ENCODE results near the gene AKT3. TPM values are rescaled to one million over a fixed set of nuclear protein-coding genes. Genes with fewer than 3 reads are reported as not detected.

AKT3 gene
- total RNA-seq, 2 donors from 2014 or later = 38.1 to 41.8 TPM

DNA sequence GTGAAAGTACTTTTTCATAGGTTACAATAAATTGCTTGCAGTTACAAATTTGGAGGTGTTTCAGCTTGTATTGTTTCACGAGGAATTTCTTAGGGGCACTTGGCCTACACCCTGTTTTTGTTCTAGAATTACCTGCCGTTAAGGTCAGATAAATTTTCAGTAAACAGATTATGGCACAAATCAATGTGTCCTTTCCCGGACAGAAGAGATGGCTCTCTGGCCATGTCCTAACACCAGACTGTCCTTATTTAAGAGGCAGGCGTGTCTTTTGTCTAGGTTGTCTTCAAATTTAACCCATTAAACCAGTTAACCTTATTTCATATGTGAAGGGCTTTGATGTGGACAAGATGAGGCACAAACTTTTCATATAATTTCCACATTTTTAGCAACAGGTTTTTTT lies 350.8 kb downstream of the AKT3 start:
- no peaks in the 10 kb centered on the region for H3K36me3 Mint-ChIP-seq
- no peaks in the 10 kb centered on the region for H3K27me3 Mint-ChIP-seq
- H3K4me1 Mint-ChIP-seq (ENCODE audit: low read depth in 2 of 2) = peaks cover 6 to 19% of the 10 kb centered on the region in 2 donors
- ATAC-seq (no peak), DNase-seq (ENCODE audit: low spot score) (no peak)
- H3K27ac Mint-ChIP-seq = no peak overlapping the region
- no peaks in the 10 kb centered on the region for H3K9me3 Mint-ChIP-seq
- no peak overlapping the region for H3K4me3 Mint-ChIP-seq

DNA sequence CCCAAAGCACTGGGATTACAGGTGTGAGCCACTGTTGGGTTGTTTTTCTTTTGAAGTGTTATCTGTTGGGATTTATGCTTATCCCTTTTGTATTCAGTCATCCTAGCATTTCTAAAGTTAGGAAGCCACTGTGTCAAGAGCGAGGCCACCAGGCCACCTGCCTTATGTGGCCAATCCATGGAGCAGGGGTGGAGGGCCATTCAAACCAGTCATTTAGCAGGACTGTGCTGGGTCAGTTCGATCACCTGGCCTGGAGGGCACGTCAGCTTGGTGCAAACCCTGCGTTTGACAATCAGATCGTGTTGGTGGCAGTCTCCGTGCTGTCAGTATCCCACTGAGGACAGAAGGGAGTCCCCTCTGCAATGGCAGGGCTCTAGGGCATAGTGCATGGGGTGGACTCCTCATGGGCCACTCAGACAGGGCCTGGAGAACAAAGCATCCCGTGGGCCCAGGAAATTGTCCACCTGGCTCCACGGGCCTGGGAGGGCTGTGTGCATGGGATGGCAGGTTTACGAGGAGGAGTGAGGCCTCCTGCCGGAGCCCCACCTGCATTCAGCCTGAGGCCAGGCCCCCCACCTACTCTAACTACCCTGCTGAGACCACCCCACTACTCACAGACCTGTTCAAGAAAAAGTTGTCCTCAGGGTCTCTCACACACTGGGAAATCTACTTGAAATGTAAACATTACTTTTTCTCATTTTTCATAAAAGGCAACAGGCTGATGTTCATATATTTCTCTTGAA lies 351.9 kb downstream of the AKT3 start:
- ATAC-seq (no peak), DNase-seq (ENCODE audit: low spot score) (no peak)
- peaks cover 6 to 19% of the 10 kb centered on the region in 2 donors for H3K4me1 Mint-ChIP-seq (ENCODE audit: low read depth in 2 of 2)

DNA sequence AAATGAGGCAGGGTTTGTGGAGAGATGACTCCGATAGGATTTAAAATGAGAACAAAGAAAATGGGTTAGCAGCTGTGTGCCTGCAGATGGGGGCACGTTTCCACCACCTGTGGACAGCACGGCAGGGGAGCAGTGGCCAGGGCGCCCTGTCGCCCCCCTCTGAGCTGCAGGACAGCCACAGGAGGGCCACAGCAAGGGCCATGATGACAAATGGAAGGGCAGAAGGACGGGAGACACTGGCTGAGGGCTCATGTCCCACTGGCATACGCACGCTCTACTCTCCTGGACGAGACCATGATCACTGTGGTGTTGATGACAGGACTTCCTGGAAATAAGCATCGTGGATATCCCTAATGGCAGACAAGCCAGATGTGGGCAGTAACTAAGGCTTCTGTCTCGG lies 353.2 kb downstream of the AKT3 start:
- H3K9me3 Mint-ChIP-seq = no peaks in the 10 kb centered on the region
- H3K4me3 Mint-ChIP-seq = no peak overlapping the region
- peaks cover 6 to 19% of the 10 kb centered on the region in 2 donors for H3K4me1 Mint-ChIP-seq (ENCODE audit: low read depth in 2 of 2)
- no peak for ATAC-seq
- H3K36me3 Mint-ChIP-seq = no peaks in the 10 kb centered on the region
- no peak for DNase-seq (ENCODE audit: low spot score)
- H3K27me3 Mint-ChIP-seq = no peaks in the 10 kb centered on the region
- H3K27ac Mint-ChIP-seq = peak overlapping the region; percentile 83 to 96

More for the DNA sequence above, 351.9 kb downstream of the AKT3 start:
- no peaks in the 10 kb centered on the region for H3K9me3 Mint-ChIP-seq
- no peaks in the 10 kb centered on the region for H3K27me3 Mint-ChIP-seq
- H3K36me3 Mint-ChIP-seq = no peaks in the 10 kb centered on the region
- no peak overlapping the region for H3K4me3 Mint-ChIP-seq
- H3K27ac Mint-ChIP-seq = no peak overlapping the region

GRCh38 chr1:243496187-243496646 lies 353.8 kb downstream of the AKT3 start:
- peak overlapping the region; percentile 83 to 96 for H3K27ac Mint-ChIP-seq

GRCh38 chr1:243495442-243496186 lies 354.4 kb downstream of the AKT3 start:
- peak; percentile 50 to 59 for ATAC-seq
- H3K27ac Mint-ChIP-seq = peak overlapping the region; percentile 83 to 96
- no peaks in the 10 kb centered on the region for H3K9me3 Mint-ChIP-seq
- DNase-seq (ENCODE audit: low spot score) = no peak
- peak overlapping the region; percentile 63 for H3K4me3 Mint-ChIP-seq
- H3K4me1 Mint-ChIP-seq (ENCODE audit: low read depth in 2 of 2) = peaks cover 6 to 16% of the 10 kb centered on the region in 2 donors
- no peaks in the 10 kb centered on the region for H3K36me3 Mint-ChIP-seq
- H3K27me3 Mint-ChIP-seq = no peaks in the 10 kb centered on the region

More at GRCh38 chr1:243496187-243496646, 353.8 kb downstream of the AKT3 start:
- no peaks in the 10 kb centered on the region for H3K9me3 Mint-ChIP-seq
- no peaks in the 10 kb centered on the region for H3K36me3 Mint-ChIP-seq
- ATAC-seq (peak; percentile 19 to 37), DNase-seq (ENCODE audit: low spot score) (no peak)
- no peaks in the 10 kb centered on the region for H3K27me3 Mint-ChIP-seq
- peaks cover 6 to 19% of the 10 kb centered on the region in 2 donors for H3K4me1 Mint-ChIP-seq (ENCODE audit: low read depth in 2 of 2)
- peak overlapping the region; percentile 63 for H3K4me3 Mint-ChIP-seq

GRCh38 chr1:243494741-243495431 lies 355.2 kb downstream of the AKT3 start:
- H3K27ac Mint-ChIP-seq = no peak overlapping the region
- H3K4me3 Mint-ChIP-seq = no peak overlapping the region
- no peaks in the 10 kb centered on the region for H3K27me3 Mint-ChIP-seq
- H3K4me1 Mint-ChIP-seq (ENCODE audit: low read depth in 2 of 2) = peaks cover 6 to 16% of the 10 kb centered on the region in 2 donors
- H3K9me3 Mint-ChIP-seq = no peaks in the 10 kb centered on the region
- DNase-seq (ENCODE audit: low spot score) = no peak
- no peak for ATAC-seq
- no peaks in the 10 kb centered on the region for H3K36me3 Mint-ChIP-seq

GRCh38 chr1:243493156-243494129 lies 356.6 kb downstream of the AKT3 start:
- H3K27ac Mint-ChIP-seq = no peak overlapping the region
- no peaks in the 10 kb centered on the region for H3K36me3 Mint-ChIP-seq
- ATAC-seq (no peak), DNase-seq (ENCODE audit: low spot score) (no peak)
- H3K4me1 Mint-ChIP-seq (ENCODE audit: low read depth in 2 of 2) = peaks cover 6 to 16% of the 10 kb centered on the region in 2 donors
- H3K4me3 Mint-ChIP-seq = no peak overlapping the region
- no peaks in the 10 kb centered on the region for H3K9me3 Mint-ChIP-seq
- H3K27me3 Mint-ChIP-seq = no peaks in the 10 kb centered on the region

DNA sequence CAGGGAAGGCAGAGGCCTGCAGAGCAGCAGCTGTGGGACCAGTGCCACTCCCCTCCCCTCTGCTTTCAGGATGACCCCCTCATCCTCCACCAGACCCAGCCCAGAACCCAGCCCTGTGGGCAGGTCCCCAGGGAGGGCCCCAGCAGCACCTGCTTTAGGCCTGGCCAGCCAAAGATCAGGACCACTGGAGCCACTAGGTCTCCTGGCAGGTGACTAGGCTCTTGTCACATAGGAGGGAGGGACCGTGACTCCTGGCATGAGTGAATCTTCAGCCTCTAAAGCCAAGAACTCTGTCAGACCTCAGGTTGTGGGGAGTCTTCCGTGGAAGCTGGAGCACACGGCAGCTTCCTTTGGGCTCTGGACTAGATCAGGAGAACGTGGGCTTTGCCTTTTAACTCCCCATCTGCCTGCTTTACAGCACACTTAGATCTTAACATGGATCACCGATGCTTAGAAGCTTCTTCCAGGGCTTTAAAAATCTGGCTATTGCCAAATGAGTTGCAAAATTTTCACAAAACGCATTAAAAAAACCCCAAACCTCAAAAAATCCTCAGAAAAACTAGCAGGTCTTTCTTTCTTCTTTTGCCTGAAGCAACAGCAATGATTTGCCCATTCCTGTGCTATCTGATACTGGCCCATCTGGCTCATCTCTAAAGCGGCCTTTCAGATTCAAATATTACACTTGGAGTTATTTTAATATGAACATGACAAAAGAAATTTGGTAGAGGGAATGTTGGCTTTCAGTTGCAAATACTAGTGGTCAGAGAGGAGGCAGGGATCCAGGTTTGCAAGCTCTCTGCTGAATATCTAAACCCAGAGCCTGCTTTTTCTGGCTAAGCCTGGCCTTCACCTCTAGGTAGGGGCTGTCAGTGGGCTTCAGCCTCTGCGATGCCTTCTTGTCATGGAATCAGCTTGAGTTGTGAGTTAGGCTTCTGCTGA lies 359.0 kb downstream of the AKT3 start:
- Mint-ChIP-seq H3K27ac (no peak overlapping the region), H3K36me3 (no peaks in the 10 kb centered on the region), H3K9me3 (no peaks in the 10 kb centered on the region), H3K4me1 (ENCODE audit: low read depth in 2 of 2) (peaks cover 5 to 8% of the 10 kb centered on the region in 2 donors), H3K4me3 (no peak overlapping the region), H3K27me3 (no peaks in the 10 kb centered on the region)
- no peak for DNase-seq (ENCODE audit: low spot score)
- no peak for ATAC-seq

DNA sequence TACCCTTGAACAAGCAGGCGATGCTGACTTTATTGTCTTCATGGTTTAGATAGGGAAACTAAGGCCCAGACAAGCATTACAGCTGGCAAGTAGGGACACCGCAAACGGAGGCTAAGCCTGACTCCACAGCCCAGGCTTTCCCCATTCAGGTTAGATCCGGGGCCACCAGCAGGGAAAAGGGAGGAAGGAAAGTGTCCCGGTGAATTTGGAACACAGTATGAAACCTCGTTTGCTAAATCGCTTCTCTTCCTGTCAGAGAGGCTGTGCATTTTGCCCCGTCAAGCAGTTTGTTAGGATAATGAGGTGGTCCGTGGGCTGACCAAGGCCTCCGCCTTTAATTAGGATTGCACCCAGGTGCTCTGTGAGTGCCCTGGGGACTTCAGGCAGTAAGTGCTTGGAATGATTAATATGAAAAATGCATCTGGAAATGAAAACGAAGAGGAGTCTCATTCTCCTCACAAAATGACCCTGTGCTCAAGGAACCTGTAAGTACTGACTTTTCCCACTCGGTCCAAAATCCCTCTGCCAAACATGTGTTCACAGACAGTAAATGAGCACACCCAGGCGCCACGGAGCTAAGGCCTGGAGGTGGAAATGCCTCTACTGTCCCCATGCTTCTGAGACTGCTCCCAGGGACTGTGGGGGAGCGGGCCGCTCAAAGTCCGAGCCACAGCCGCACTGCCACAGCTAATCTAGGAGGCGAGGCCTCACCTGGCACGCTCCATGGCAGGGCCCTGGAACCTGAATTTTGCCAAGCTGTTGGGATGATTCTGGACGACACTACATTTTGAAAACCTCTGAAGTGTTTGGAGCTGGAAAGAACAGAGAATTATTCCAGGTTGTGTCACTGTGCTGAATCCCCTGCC lies 360.1 kb downstream of the AKT3 start:
- Mint-ChIP-seq H3K4me3 (no peak overlapping the region), H3K27ac (no peak overlapping the region), H3K27me3 (no peaks in the 10 kb centered on the region), H3K4me1 (ENCODE audit: low read depth in 2 of 2) (peaks cover 0 to 3% of the 10 kb centered on the region in 2 donors), H3K9me3 (no peaks in the 10 kb centered on the region), H3K36me3 (no peaks in the 10 kb centered on the region)
- DNase-seq (ENCODE audit: low spot score) (no peak), ATAC-seq (no peak)

GRCh38 chr1:243489158-243489527 lies 360.9 kb downstream of the AKT3 start:
- no peaks in the 10 kb centered on the region for H3K9me3 Mint-ChIP-seq
- no peak overlapping the region for H3K4me3 Mint-ChIP-seq
- no peak overlapping the region for H3K27ac Mint-ChIP-seq
- ATAC-seq (peak in 1 of 2 donors; percentile 17), DNase-seq (ENCODE audit: low spot score) (no peak)
- no peaks in the 10 kb centered on the region for H3K36me3 Mint-ChIP-seq
- H3K27me3 Mint-ChIP-seq = no peaks in the 10 kb centered on the region
- peaks cover 0 to 6% of the 10 kb centered on the region in 2 donors for H3K4me1 Mint-ChIP-seq (ENCODE audit: low read depth in 2 of 2)

DNA sequence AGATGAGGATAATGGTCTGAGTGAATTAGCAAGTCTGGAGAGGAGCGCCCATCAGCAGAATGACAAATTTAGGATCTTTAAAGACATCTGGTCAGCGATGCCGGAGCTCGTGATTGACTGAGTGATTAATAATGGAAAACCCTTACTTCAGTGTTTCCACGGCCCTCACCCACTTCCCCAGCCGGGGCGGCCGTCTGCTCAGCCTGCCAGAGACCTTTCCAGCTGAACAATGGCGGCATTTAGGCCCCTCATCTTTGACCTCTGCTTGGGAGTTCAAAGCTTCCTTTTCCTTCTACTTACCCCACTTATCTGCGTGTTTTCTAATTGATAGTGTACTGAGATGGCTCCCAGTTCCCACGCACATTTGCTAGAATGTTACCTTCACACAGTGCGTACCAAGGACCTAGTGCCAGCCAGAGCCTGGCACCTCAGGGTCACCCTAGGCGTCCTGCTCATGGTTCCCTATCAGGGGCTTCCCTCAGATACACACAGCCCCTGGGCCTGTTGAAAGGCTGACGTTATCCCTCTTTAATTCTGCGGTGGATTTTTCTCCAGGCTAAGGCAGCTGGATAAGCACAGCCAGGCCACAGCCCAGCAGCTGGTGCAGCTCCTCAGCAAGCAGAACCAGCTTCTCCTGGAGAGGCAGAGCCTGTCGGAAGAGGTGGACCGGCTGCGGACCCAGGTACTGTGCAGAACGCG lies 361.4 kb downstream of the AKT3 start:
- Mint-ChIP-seq H3K36me3 (no peaks in the 10 kb centered on the region), H3K9me3 (no peaks in the 10 kb centered on the region), H3K4me3 (no peak overlapping the region)

More for the DNA sequence above, 361.4 kb downstream of the AKT3 start:
- ATAC-seq = no peak
- H3K27me3 Mint-ChIP-seq = no peaks in the 10 kb centered on the region
- no peak overlapping the region for H3K27ac Mint-ChIP-seq
- H3K4me1 Mint-ChIP-seq (ENCODE audit: low read depth in 2 of 2) = peaks cover 3 to 9% of the 10 kb centered on the region in 2 donors
- DNase-seq (ENCODE audit: low spot score) = no peak

Data from natural killer cell treated with Interleukin-12 subunit alpha and Interleukin-12 subunit beta and Interleukin-15 and Interleukin-18, amount 100 ng/mL, for 72 hours (primary cell).